GM12865 (cell line): Measurements from ENCODE around the gene FGF14.

Source experiments
- DNase-seq: peaks from one replicate; pipeline ENCODE4 v3.0.0; 2010; ENCODE audit warnings: low read depth
- H3K4me3 ChIP-seq: 2 replicates; pipeline ENCODE4 v1.5.1; 2011; ENCODE audit warnings: mild to moderate bottlenecking, low read depth, low read length, control low read depth
- TF ChIP-seq, protein P1 (sequence below): IDR thresholded peaks from 2 replicates; pipeline ENCODE4 v1.5.1; 2011; ENCODE audit warnings: low read length, control low read depth, low read depth, inconsistent platforms; ENCODE audit not compliant: insufficient read depth; ENCODE audit errors: missing control alignments

Gene FGF14

DNA sequence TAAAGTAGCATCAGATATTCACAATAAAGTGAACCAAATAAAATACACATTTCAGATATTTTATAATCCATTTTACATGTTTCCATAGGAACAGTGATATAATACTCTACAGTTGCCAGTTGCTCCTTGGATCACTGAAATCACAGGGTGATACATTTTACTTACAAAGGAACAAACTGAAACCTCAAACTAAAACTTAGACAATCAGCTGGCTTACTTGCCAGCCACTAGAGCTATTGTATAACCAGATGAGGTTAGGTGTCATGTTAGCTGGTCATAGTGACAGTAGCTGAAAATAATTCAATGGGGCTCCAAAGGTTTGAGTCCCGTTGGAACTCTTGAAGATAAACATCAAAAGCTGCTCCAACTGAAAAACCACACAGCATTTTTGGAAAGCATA, 674.7 kb downstream of the FGF14 start:
- TF ChIP-seq, protein P1, sequence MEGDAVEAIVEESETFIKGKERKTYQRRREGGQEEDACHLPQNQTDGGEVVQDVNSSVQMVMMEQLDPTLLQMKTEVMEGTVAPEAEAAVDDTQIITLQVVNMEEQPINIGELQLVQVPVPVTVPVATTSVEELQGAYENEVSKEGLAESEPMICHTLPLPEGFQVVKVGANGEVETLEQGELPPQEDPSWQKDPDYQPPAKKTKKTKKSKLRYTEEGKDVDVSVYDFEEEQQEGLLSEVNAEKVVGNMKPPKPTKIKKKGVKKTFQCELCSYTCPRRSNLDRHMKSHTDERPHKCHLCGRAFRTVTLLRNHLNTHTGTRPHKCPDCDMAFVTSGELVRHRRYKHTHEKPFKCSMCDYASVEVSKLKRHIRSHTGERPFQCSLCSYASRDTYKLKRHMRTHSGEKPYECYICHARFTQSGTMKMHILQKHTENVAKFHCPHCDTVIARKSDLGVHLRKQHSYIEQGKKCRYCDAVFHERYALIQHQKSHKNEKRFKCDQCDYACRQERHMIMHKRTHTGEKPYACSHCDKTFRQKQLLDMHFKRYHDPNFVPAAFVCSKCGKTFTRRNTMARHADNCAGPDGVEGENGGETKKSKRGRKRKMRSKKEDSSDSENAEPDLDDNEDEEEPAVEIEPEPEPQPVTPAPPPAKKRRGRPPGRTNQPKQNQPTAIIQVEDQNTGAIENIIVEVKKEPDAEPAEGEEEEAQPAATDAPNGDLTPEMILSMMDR = no peak
- no peak overlapping the region for H3K4me3 ChIP-seq
- no peak for DNase-seq

DNA sequence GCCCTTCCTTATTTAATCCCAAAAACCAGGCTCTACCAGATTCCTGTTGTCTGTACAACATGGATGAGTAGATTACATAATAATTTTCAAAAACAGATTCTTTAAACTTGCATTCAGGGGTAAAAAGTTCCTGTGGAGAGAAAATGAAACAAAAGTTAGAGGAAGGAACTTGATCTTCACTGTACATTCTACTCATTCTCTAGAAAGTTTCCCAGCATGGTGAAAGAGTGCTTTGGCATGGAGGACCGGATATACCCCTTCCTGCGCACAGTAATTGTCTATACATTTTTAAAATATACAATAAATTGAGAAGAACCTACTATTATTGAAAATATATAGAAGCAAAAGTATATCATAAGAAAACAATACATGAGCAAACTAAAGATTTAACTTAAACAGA, 675.2 kb downstream of the FGF14 start:
- H3K4me3 ChIP-seq = no peak overlapping the region
- TF ChIP-seq, protein P1 = no peak
- no peak for DNase-seq

DNA sequence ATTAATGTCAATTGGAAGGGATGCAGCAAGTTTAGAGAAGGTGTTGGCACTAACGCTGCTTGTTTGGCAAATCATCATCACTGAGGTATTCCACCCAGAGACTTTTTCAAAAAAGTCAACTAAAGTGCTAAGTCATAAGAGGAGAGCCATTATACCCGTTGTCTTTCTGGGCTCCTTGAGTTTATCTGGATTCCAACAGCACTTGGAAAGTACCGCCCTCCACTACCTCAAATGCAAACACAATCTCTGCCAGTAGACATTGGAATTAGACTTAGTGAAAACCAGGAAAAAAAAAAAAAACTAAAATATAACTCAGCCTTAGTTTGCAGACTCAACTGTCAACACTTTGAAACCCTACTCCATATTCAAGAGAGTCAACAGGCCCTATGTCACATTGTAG, 683.4 kb downstream of the FGF14 start:
- no peak for DNase-seq
- TF ChIP-seq, protein P1 = no peak
- H3K4me3 ChIP-seq = no peak overlapping the region

DNA sequence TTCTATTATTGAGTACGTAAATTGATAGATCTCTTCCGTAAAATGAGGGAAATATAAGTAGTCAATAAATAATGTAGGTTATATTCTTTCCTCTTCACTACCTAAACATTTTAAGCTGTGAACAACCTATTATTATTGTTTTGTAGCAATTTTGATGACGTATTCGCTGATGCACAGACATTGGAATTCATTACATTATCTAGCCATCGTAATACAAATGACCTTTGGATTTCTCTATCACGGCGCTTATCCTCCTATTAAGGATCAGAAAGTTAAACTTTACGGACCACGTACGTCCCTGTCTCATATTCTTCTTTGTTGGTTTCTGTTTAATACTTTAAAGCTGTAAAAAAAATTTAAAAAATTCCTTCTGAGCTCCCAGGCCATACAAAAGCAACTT, 684.5 kb downstream of the FGF14 start:
- no peak overlapping the region for H3K4me3 ChIP-seq
- no peak for DNase-seq
- TF ChIP-seq, protein P1 = no peak

DNA sequence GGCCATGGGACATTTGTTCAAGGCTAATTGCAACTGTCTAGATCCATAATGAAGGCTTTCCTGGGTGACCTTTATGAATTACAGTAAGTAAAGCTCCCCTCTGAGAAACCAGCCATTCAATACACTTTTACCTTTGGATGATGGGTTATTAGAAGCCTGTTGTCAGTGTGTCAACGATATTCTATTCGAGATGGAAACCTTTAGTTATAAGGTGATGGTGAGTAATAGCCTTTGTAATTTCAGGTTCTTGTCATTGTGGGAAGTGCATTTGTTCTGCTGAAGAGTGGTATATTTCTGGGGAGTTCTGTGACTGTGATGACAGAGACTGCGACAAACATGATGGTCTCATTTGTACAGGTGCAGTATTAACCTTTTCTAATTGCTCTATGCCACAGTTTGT, 687.7 kb downstream of the FGF14 start:
- TF ChIP-seq, protein P1 = no peak
- DNase-seq = no peak

DNA sequence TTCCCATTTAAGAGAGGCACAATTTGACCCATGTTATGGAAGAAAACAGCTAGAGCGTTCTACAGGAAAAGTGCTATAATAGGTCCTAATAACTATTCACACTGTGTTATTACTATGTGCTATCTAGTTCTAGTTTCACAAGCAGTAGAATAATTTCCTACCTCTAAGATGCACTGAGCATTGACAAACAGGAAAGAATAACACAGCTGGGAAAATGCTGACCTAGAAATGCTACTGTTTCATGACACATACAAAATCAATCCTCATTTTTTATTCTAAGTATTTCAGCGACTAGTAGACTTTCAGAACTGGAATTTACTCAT, 689.9 kb downstream of the FGF14 start:
- DNase-seq = no peak
- H3K4me3 ChIP-seq = no peak overlapping the region
- TF ChIP-seq, protein P1 = no peak

More for the DNA sequence above, 687.7 kb downstream of the FGF14 start:
- no peak overlapping the region for H3K4me3 ChIP-seq

DNA sequence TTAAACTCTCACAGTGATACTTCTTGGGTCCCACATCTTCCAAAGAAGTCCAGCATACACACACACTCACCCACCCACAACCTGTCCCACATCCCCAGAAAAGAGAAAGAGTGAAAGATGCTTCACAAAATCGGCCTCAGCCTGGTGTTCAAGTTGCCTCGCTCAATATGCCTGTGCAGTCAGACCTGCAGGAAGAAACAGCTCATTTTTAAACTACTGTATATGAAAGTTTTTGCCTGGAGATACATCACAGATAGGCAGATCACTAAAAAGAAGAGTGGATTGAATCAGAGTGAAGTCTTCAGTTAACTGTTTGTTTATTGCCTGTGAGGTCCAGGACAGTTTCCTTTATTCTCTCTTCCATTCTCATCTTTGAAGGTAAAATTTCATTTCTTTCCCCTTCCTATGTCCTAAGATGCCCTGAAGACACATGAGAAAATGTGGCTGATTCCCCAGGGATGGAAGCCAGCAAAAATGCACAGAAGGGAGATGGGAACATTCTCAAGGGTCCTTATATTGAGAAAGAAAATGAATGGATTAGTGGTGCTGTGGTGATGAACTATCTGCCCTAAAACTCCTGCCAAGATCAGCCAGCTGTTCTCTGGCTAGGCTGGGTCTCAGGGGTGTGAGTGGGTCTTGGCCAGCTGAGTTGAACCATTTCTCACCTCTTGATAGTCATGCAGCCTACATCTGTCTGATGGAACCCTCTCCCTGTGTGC, 690.4 kb downstream of the FGF14 start:
- no peak for DNase-seq
- TF ChIP-seq, protein P1 = no peak
- H3K4me3 ChIP-seq = no peak overlapping the region
